ENCODE data around the gene L3MBTL1. TPM values are rescaled to one million over a fixed set of nuclear protein-coding genes. Genes with fewer than 3 reads are reported as not detected.

Gene L3MBTL1
- total and polyA plus RNA-seq, 7 experiments from 2014 or later = 0.74 to 24.7 (median 13.5) TPM

GRCh38 chr20:43568706-43569105, 61.2 kb downstream of the L3MBTL1 start:
- POLR2A ChIA-PET = no interaction called here
- Histone ChIP-seq H3K36me3 (ENCODE audit: control insufficient read depth in 2 of 3, insufficient read depth in 3 of 3, low read length in 3 of 3) (no peaks in the 10 kb centered on the region), H3K4me3 (ENCODE audit: low read length) (no peak overlapping the region), H3K27ac (ENCODE audit: low read depth, low read length) (no peak overlapping the region), H3K4me1 (ENCODE audit: control insufficient read depth in 2 of 2, insufficient read depth in 2 of 2, low read length in 2 of 2) (no peaks in the 10 kb centered on the region), H3K27me3 (ENCODE audit: control insufficient read depth in 2 of 2, insufficient read depth in 2 of 2, low read length in 2 of 2) (no peaks in the 10 kb centered on the region), H3K9me3 (ENCODE audit: control insufficient read depth in 2 of 3, low read length in 3 of 3) (no peaks in the 10 kb centered on the region)
- Mint-ChIP-seq H3K9me3 (peaks cover 0 to 1% (median 0%) of the 10 kb centered on the region in 11 donors), H3K4me3 (no peak overlapping the region), H3K4me1 (no peaks in the 10 kb centered on the region), H3K27ac (no peak overlapping the region), H3K27me3 (no peaks in the 10 kb centered on the region), H3K36me3 (no peaks in the 10 kb centered on the region)
- DNase-seq = no peak
- intact Hi-C loops (cut with micrococcal nuclease) = no loop called here
- CTCF ChIA-PET = no interaction called here
- no peak for ATAC-seq

GRCh38 chr20:43569282-43569681, 61.8 kb downstream of the L3MBTL1 start:
- Mint-ChIP-seq H3K4me3 (no peak overlapping the region), H3K9me3 (peaks cover 0 to 1% (median 0%) of the 10 kb centered on the region in 11 donors), H3K4me1 (no peaks in the 10 kb centered on the region), H3K27me3 (no peaks in the 10 kb centered on the region), H3K36me3 (no peaks in the 10 kb centered on the region), H3K27ac (no peak overlapping the region)
- Histone ChIP-seq H3K4me3 (ENCODE audit: low read length) (no peak overlapping the region), H3K9me3 (ENCODE audit: control insufficient read depth in 2 of 3, low read length in 3 of 3) (no peaks in the 10 kb centered on the region), H3K4me1 (ENCODE audit: control insufficient read depth in 2 of 2, insufficient read depth in 2 of 2, low read length in 2 of 2) (no peaks in the 10 kb centered on the region), H3K36me3 (ENCODE audit: control insufficient read depth in 2 of 3, insufficient read depth in 3 of 3, low read length in 3 of 3) (no peaks in the 10 kb centered on the region), H3K27me3 (ENCODE audit: control insufficient read depth in 2 of 2, insufficient read depth in 2 of 2, low read length in 2 of 2) (no peaks in the 10 kb centered on the region), H3K27ac (ENCODE audit: low read depth, low read length) (no peak overlapping the region)
- no peak for DNase-seq
- intact Hi-C loops (cut with micrococcal nuclease) = no loop called here
- ChIA-PET POLR2A (no interaction called here), CTCF (no interaction called here)
- ATAC-seq = no peak

- Mint-ChIP-seq H3K9me3 (peaks cover 0 to 1% (median 0%) of the 10 kb centered on the region in 11 donors), H3K36me3 (no peaks in the 10 kb centered on the region), H3K4me3 (no peak overlapping the region), H3K27ac (no peak overlapping the region), H3K27me3 (no peaks in the 10 kb centered on the region), H3K4me1 (no peaks in the 10 kb centered on the region)
- Histone ChIP-seq H3K4me3 (ENCODE audit: low read length) (no peak overlapping the region), H3K4me1 (ENCODE audit: control insufficient read depth in 2 of 2, insufficient read depth in 2 of 2, low read length in 2 of 2) (no peaks in the 10 kb centered on the region), H3K27me3 (ENCODE audit: control insufficient read depth in 2 of 2, insufficient read depth in 2 of 2, low read length in 2 of 2) (no peaks in the 10 kb centered on the region), H3K36me3 (ENCODE audit: control insufficient read depth in 2 of 3, insufficient read depth in 3 of 3, low read length in 3 of 3) (no peaks in the 10 kb centered on the region), H3K27ac (ENCODE audit: low read depth, low read length) (no peak overlapping the region), H3K9me3 (ENCODE audit: control insufficient read depth in 2 of 3, low read length in 3 of 3) (no peaks in the 10 kb centered on the region)
- ChIA-PET CTCF (no interaction called here), POLR2A (no interaction called here)
- intact Hi-C loops (cut with micrococcal nuclease) = no loop called here
- no peak for ATAC-seq
- no peak for DNase-seq
Measured at GRCh38 chr20:43570496-43570895, 63.0 kb downstream of the L3MBTL1 start.

GRCh38 chr20:43571310-43571709, 63.8 kb downstream of the L3MBTL1 start:
- Histone ChIP-seq H3K4me1 (ENCODE audit: control insufficient read depth in 2 of 2, insufficient read depth in 2 of 2, low read length in 2 of 2) (no peaks in the 10 kb centered on the region), H3K36me3 (ENCODE audit: control insufficient read depth in 2 of 3, insufficient read depth in 3 of 3, low read length in 3 of 3) (no peaks in the 10 kb centered on the region), H3K9me3 (ENCODE audit: control insufficient read depth in 2 of 3, low read length in 3 of 3) (no peaks in the 10 kb centered on the region), H3K27ac (ENCODE audit: low read depth, low read length) (no peak overlapping the region), H3K4me3 (ENCODE audit: low read length) (no peak overlapping the region), H3K27me3 (ENCODE audit: control insufficient read depth in 2 of 2, insufficient read depth in 2 of 2, low read length in 2 of 2) (no peaks in the 10 kb centered on the region)
- CTCF ChIA-PET = no interaction called here
- Mint-ChIP-seq H3K9me3 (peaks cover 0 to 1% (median 0%) of the 10 kb centered on the region in 11 donors), H3K4me3 (no peak overlapping the region), H3K4me1 (no peaks in the 10 kb centered on the region), H3K27me3 (no peaks in the 10 kb centered on the region), H3K36me3 (no peaks in the 10 kb centered on the region), H3K27ac (no peak overlapping the region)
- no peak for DNase-seq
- intact Hi-C loops (cut with micrococcal nuclease) = no loop called here
- POLR2A ChIA-PET = no interaction called here
- ATAC-seq = no peak

- ATAC-seq (no peak), DNase-seq (no peak)
- Mint-ChIP-seq H3K4me3 (no peak overlapping the region), H3K27me3 (no peaks in the 10 kb centered on the region), H3K4me1 (no peaks in the 10 kb centered on the region), H3K27ac (no peak overlapping the region), H3K36me3 (no peaks in the 10 kb centered on the region), H3K9me3 (peaks cover 0 to 1% (median 0%) of the 10 kb centered on the region in 11 donors)
- Histone ChIP-seq H3K27ac (ENCODE audit: low read depth, low read length) (no peak overlapping the region), H3K4me1 (ENCODE audit: control insufficient read depth in 2 of 2, insufficient read depth in 2 of 2, low read length in 2 of 2) (no peaks in the 10 kb centered on the region), H3K27me3 (ENCODE audit: control insufficient read depth in 2 of 2, insufficient read depth in 2 of 2, low read length in 2 of 2) (no peaks in the 10 kb centered on the region), H3K36me3 (ENCODE audit: control insufficient read depth in 2 of 3, insufficient read depth in 3 of 3, low read length in 3 of 3) (no peaks in the 10 kb centered on the region), H3K9me3 (ENCODE audit: control insufficient read depth in 2 of 3, low read length in 3 of 3) (no peaks in the 10 kb centered on the region), H3K4me3 (ENCODE audit: low read length) (no peak overlapping the region)
- CTCF ChIA-PET = interaction anchor here (0.6 kb wide), 1 partner anchor 645 kb away, joined by 3 read pairs; no protein-coding TSS in a partner anchor
- intact Hi-C loops (cut with micrococcal nuclease) = no loop called here
- POLR2A ChIA-PET = no interaction called here
Measured at GRCh38 chr20:43571771-43572170, 64.3 kb downstream of the L3MBTL1 start.

GRCh38 chr20:43572891-43573290, 65.4 kb downstream of the L3MBTL1 start:
- Mint-ChIP-seq H3K4me1 (no peaks in the 10 kb centered on the region), H3K9me3 (peaks cover 0 to 1% (median 0%) of the 10 kb centered on the region in 11 donors), H3K27me3 (no peaks in the 10 kb centered on the region), H3K36me3 (no peaks in the 10 kb centered on the region), H3K27ac (no peak overlapping the region), H3K4me3 (no peak overlapping the region)
- no peaks in the 10 kb centered on the region for H3K4me1 ChIP-seq (ENCODE audit: control insufficient read depth in 2 of 2, insufficient read depth in 2 of 2, low read length in 2 of 2)
- H3K27me3 ChIP-seq (ENCODE audit: control insufficient read depth in 2 of 2, insufficient read depth in 2 of 2, low read length in 2 of 2) = no peaks in the 10 kb centered on the region
- ATAC-seq (no peak), DNase-seq (no peak)
- H3K27ac ChIP-seq (ENCODE audit: low read depth, low read length) = no peak overlapping the region
- H3K9me3 ChIP-seq (ENCODE audit: control insufficient read depth in 2 of 3, low read length in 3 of 3) = no peaks in the 10 kb centered on the region
- intact Hi-C loops (cut with micrococcal nuclease) = no loop called here
- CTCF ChIA-PET = no interaction called here
- H3K36me3 ChIP-seq (ENCODE audit: control insufficient read depth in 2 of 3, insufficient read depth in 3 of 3, low read length in 3 of 3) = no peaks in the 10 kb centered on the region
- POLR2A ChIA-PET = no interaction called here
- H3K4me3 ChIP-seq (ENCODE audit: low read length) = no peak overlapping the region

- H3K4me1 ChIP-seq (ENCODE audit: control insufficient read depth in 2 of 2, insufficient read depth in 2 of 2, low read length in 2 of 2) = no peaks in the 10 kb centered on the region
Measured at GRCh38 chr20:43576108-43576507, 68.6 kb downstream of the L3MBTL1 start.

More at GRCh38 chr20:43576108-43576507, 68.6 kb downstream of the L3MBTL1 start:
- H3K36me3 Mint-ChIP-seq = no peaks in the 10 kb centered on the region
- Histone ChIP-seq H3K4me3 (ENCODE audit: low read length) (no peak overlapping the region), H3K27ac (ENCODE audit: low read depth, low read length) (no peak overlapping the region), H3K27me3 (ENCODE audit: control insufficient read depth in 2 of 2, insufficient read depth in 2 of 2, low read length in 2 of 2) (no peaks in the 10 kb centered on the region), H3K9me3 (ENCODE audit: control insufficient read depth in 2 of 3, low read length in 3 of 3) (no peaks in the 10 kb centered on the region), H3K36me3 (ENCODE audit: control insufficient read depth in 2 of 3, insufficient read depth in 3 of 3, low read length in 3 of 3) (no peaks in the 10 kb centered on the region)
- POLR2A ChIA-PET = no interaction called here
- ATAC-seq (no peak), DNase-seq (no peak)
- CTCF ChIA-PET = no interaction called here
- no peaks in the 10 kb centered on the region for H3K9me3 Mint-ChIP-seq
- no peak overlapping the region for H3K4me3 Mint-ChIP-seq
- no peak overlapping the region for H3K27ac Mint-ChIP-seq
- intact Hi-C loops (cut with micrococcal nuclease) = no loop called here
- H3K4me1 Mint-ChIP-seq = no peaks in the 10 kb centered on the region
- H3K27me3 Mint-ChIP-seq = peaks cover 0 to 4% (median 0%) of the 10 kb centered on the region in 5 donors

Measured in naive thymus-derived CD4-positive, alpha-beta T cell (primary cell).